ENCODE data around the gene CHD9NB. TPM values are rescaled to one million over a fixed set of nuclear protein-coding genes. Genes with fewer than 3 reads are reported as not detected.

Gene CHD9NB
- total and polyA plus RNA-seq, 2 of the 4 experiments (the other 2 are of a cell fraction): 0.94 to 1.1 TPM

- H4K5ac ChIP-seq (ENCODE audit: low read depth, low read length): no peak overlapping the region
- H3K18ac ChIP-seq (ENCODE audit: low read depth, low read length): no peak overlapping the region
- H3K14ac ChIP-seq (replicated peaks; ENCODE audit: low read depth, low read length): no peak overlapping the region
- H2BK120ac ChIP-seq (ENCODE audit: low read depth, low read length): no peak overlapping the region
- ATAC-seq (ENCODE audit: low read depth) (no peak), DNase-seq (no peak)
- H3K4me3 ChIP-seq (ENCODE audit: insufficient read depth, low read depth, low read length): no peak overlapping the region
- no peaks in the 10 kb centered on the region for H3K27me3 ChIP-seq (ENCODE audit: control insufficient read depth, insufficient read depth, low read length)
- H2BK15ac ChIP-seq (ENCODE audit: low read depth, low read length): no peak overlapping the region
- no peak overlapping the region for H3K4me2 ChIP-seq (ENCODE audit: low read depth, low read length)
- in situ Hi-C loops (cut with MboI; ENCODE audit: low sequenced_read_pairs) (no loop called here), dilution Hi-C loops (cut with HindIII; ENCODE audit: low sequenced_read_pairs, unreplicated experiment) (no loop called here), intact Hi-C loops (cut with micrococcal nuclease) (no loop called here)
- H3K4ac ChIP-seq (ENCODE audit: low read depth, low read length): no peak overlapping the region
- H4K20me1 ChIP-seq (ENCODE audit: insufficient read depth, low read length): no peaks in the 10 kb centered on the region
- no peaks in the 10 kb centered on the region for H3K36me3 ChIP-seq (ENCODE audit: control insufficient read depth, insufficient read depth, low read length)
- H4K91ac ChIP-seq (ENCODE audit: insufficient read depth, low read depth, low read length): no peak overlapping the region
- H3K9ac ChIP-seq (ENCODE audit: low read depth, low read length): no peak overlapping the region
- H2BK5ac ChIP-seq (ENCODE audit: low read depth, low read length, poor library complexity, severe bottlenecking): no peak overlapping the region
- H3K27ac ChIP-seq (ENCODE audit: insufficient read depth, low read length): no peak overlapping the region
- TF ChIP-seq, protein P1, sequence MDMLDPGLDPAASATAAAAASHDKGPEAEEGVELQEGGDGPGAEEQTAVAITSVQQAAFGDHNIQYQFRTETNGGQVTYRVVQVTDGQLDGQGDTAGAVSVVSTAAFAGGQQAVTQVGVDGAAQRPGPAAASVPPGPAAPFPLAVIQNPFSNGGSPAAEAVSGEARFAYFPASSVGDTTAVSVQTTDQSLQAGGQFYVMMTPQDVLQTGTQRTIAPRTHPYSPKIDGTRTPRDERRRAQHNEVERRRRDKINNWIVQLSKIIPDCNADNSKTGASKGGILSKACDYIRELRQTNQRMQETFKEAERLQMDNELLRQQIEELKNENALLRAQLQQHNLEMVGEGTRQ (IDR thresholded peaks at IDR 0.05; ENCODE audit: low read depth, low read length): no peak
- TF ChIP-seq MXI1 (IDR thresholded peaks at IDR 0.05; ENCODE audit: borderline replicate concordance, low read depth, low read length) (no peak), CEBPB (IDR thresholded peaks at IDR 0.05; ENCODE audit: low read depth, low read length) (no peak), BHLHE40 (IDR thresholded peaks at IDR 0.05; ENCODE audit: low read depth, low read length) (no peak), RCOR1 (IDR thresholded peaks at IDR 0.05; ENCODE audit: insufficient replicate concordance, low read length) (no peak), MAFK (IDR thresholded peaks at IDR 0.05; ENCODE audit: low read depth, low read length) (no peak), RFX5 (IDR thresholded peaks at IDR 0.05; ENCODE audit: low read depth, low read length) (no peak), POLR2A (IDR thresholded peaks at IDR 0.05; ENCODE audit: low read depth, low read length) (no peak)
- TF ChIP-seq, protein P2, sequence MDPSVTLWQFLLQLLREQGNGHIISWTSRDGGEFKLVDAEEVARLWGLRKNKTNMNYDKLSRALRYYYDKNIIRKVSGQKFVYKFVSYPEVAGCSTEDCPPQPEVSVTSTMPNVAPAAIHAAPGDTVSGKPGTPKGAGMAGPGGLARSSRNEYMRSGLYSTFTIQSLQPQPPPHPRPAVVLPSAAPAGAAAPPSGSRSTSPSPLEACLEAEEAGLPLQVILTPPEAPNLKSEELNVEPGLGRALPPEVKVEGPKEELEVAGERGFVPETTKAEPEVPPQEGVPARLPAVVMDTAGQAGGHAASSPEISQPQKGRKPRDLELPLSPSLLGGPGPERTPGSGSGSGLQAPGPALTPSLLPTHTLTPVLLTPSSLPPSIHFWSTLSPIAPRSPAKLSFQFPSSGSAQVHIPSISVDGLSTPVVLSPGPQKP (IDR thresholded peaks at IDR 0.05; ENCODE audit: borderline replicate concordance, low read depth, low read length): no peak
- 80% methylated on average over 1 of the region's 6 CpGs; no CpG with 5 or more reads in 1 of the 2 experiments for WGBS, 2 experiments (ENCODE audit: extremely low coverage in 2 of 2, insufficient read length in 1 of 2)
- peaks cover 2% of the 10 kb centered on the region; the same call in 1 of the 2 replicates for H3K4me1 ChIP-seq (ENCODE audit: control insufficient read depth, insufficient read depth, low read length)
- no peaks in the 10 kb centered on the region for H3K79me1 ChIP-seq (ENCODE audit: low read depth in 1 of 2, low read length in 2 of 2)
- H2BK20ac ChIP-seq (ENCODE audit: low read depth, low read length): no peak overlapping the region
- H2AK9ac ChIP-seq (replicated peaks; ENCODE audit: low read depth, low read length, poor library complexity): no peak overlapping the region
- no peaks in the 10 kb centered on the region for H3K9me1 ChIP-seq (ENCODE audit: insufficient read depth, low read length)
- ChIA-PET POLR2A (ENCODE audit: unreplicated experiment) (no interaction called here), CTCF (no interaction called here)
- no peak overlapping the region for H3K23ac ChIP-seq (ENCODE audit: low read depth, low read length)
- peaks cover 3% of the 10 kb centered on the region; the same call in 1 of the 2 replicates for H3K9me3 ChIP-seq (ENCODE audit: control insufficient read depth, insufficient read depth, low read length)
- no TSS peak for BruUV-seq (replicated peaks)
- no peak overlapping the region for H2AK5ac ChIP-seq (ENCODE audit: low read depth, low read length)
- H2AFZ ChIP-seq (replicated peaks; ENCODE audit: low read length, poor library complexity): no peak overlapping the region
- H3K56ac ChIP-seq (ENCODE audit: extremely low read depth, insufficient read depth, low read length): no peak overlapping the region
- no peak overlapping the region for H4K8ac ChIP-seq (ENCODE audit: low read depth in 2 of 2, low read length in 2 of 2)
Measured at GRCh38 chr16:53036066-53036465, 16.6 kb downstream of the CHD9NB start.

All from IMR-90 (cell line).